H1 (cell line): Measurements from ENCODE around the gene ZFAND6. TPM values are rescaled to one million over a fixed set of nuclear protein-coding genes. Genes with fewer than 3 reads are reported as not detected.

Experiments
- CTCF ChIA-PET: fragments of 300-600 bp; sonication (Branson Sonifier 250); formaldehyde crosslinking; loops from one replicate; lab custom pipeline; 2021; ENCODE audit not compliant: partially characterized antibody; lab: Charles Lee
- POLR2A ChIA-PET: fragments of 300-600 bp; sonication (Branson Sonifier 250); formaldehyde crosslinking; loops from one replicate; lab custom pipeline; 2021; ENCODE audit warnings: inconsistent platforms; ENCODE audit not compliant: partially characterized antibody; lab: Charles Lee
- DNase-seq, 2 experiments: peaks; one replicate each; pipeline versions ENCODE4 v3.0.0 to v3.0.0-alpha.2; 2010 to 2022; ENCODE audit warnings: low spot score in 2 of 2, low read depth in 1 of 2, mixed read lengths in 1 of 2
- FAIRE-seq: peaks from 2 replicates; lab custom pipeline; 2011; peaks lifted over from hg19 to GRCh38; lab: Jason Lieb, UNC
- H2AFZ ChIP-seq: 2 replicates; pipeline ENCODE4 v1.8.1; 2012; ENCODE audit warnings: low read length, inconsistent platforms
- H2AK5ac ChIP-seq: 2 replicates; pipeline ENCODE4 v1.6.1; 2013; ENCODE audit warnings: low read depth, low read length
- H2BK120ac ChIP-seq: replicated peaks from 2 replicates; pipeline ENCODE3; 2013; ENCODE audit warnings: low read depth, low read length, inconsistent platforms
- H2BK12ac ChIP-seq: 2 replicates; pipeline ENCODE4 v1.6.1; 2013; ENCODE audit warnings: low read depth, low read length
- H2BK15ac ChIP-seq: 2 replicates; pipeline ENCODE4 v1.6.1; 2013; ENCODE audit warnings: low read length
- H2BK20ac ChIP-seq: 2 replicates; pipeline ENCODE4 v1.6.1; 2013; ENCODE audit warnings: low read length
- H2BK5ac ChIP-seq: 2 replicates; pipeline ENCODE4 v1.6.1; 2013; ENCODE audit warnings: low read depth, low read length
- H3K14ac ChIP-seq: 2 replicates; pipeline ENCODE4 v1.6.1; 2013; ENCODE audit warnings: inconsistent platforms; ENCODE audit not compliant: insufficient read length
- H3K18ac ChIP-seq: 2 replicates; pipeline ENCODE4 v1.6.1; 2013; ENCODE audit warnings: low read length; ENCODE audit errors: extremely low read depth
- H3K23ac ChIP-seq: 2 replicates; pipeline ENCODE4 v1.6.1; 2013; ENCODE audit warnings: inconsistent platforms; ENCODE audit not compliant: insufficient read length
- H3K23me2 ChIP-seq: 2 replicates; pipeline ENCODE4 v1.6.1; 2013; ENCODE audit warnings: low read depth, low read length
- H3K27ac ChIP-seq: 2 replicates; pipeline ENCODE4 v1.6.1; 2011; ENCODE audit warnings: low read depth, low read length, inconsistent platforms
- H3K27me3 ChIP-seq, 4 experiments: replicated peaks in 1 of 4; 1 replicate in 1 of 4; 2 replicates in 3 of 4; pipeline versions ENCODE4 v1.6.1 to v1.8.1; 2011 to 2013; ENCODE audit warnings: low read length in 3 of 4, mild to moderate bottlenecking in 3 of 4, inconsistent platforms in 2 of 4, mixed read lengths in 2 of 4, moderate library complexity in 1 of 4; ENCODE audit not compliant: control insufficient read depth in 3 of 4, insufficient read depth in 3 of 4; ENCODE audit errors: extremely low read depth in 1 of 4
- H3K36me3 ChIP-seq, 4 experiments: 2 replicates each; pipeline versions ENCODE4 v1.6.1 to v1.8.1; 2011 to 2013; ENCODE audit warnings: mild to moderate bottlenecking in 4 of 4, low read length in 3 of 4, moderate library complexity in 2 of 4, control low read depth in 1 of 4, inconsistent platforms in 1 of 4; ENCODE audit not compliant: insufficient read depth in 4 of 4, control insufficient read depth in 2 of 4
- H3K4ac ChIP-seq: replicated peaks from 2 replicates; pipeline ENCODE3; 2013; ENCODE audit warnings: low read length, low read depth, mixed read lengths, inconsistent platforms; ENCODE audit not compliant: insufficient read length
- H3K4me1 ChIP-seq, 4 experiments: replicated peaks in 1 of 4; 1 replicate in 1 of 4; 2 replicates in 3 of 4; pipeline versions ENCODE4 v1.6.1 to v1.8.1; 2011 to 2013; ENCODE audit warnings: low read length in 3 of 4, inconsistent platforms in 2 of 4, mixed read lengths in 1 of 4; ENCODE audit not compliant: insufficient read depth in 4 of 4, control insufficient read depth in 3 of 4
- H3K4me2 ChIP-seq, 2 experiments: 2 replicates each; pipeline versions ENCODE4 v1.6.1 to v1.8.1; 2011 to 2013; ENCODE audit warnings: low read depth in 2 of 2, low read length in 2 of 2, control low read depth in 1 of 2, inconsistent platforms in 1 of 2, mild to moderate bottlenecking in 1 of 2; ENCODE audit not compliant: insufficient read depth in 1 of 2
- H3K4me3 ChIP-seq, 4 experiments: fragments of 200-600, 300-600 bp in 1 of 4; sonication (generic), shearing (Covaris generic), sonication (Bioruptor Twin) in 1 of 4; 2 replicates each; pipeline versions ENCODE4 v1.5.1 to v1.8.1; 2011 to 2016; ENCODE audit warnings: low read length in 4 of 4, low read depth in 3 of 4, control low read depth in 2 of 4, inconsistent platforms in 2 of 4, mild to moderate bottlenecking in 2 of 4, mixed read lengths in 1 of 4, moderate library complexity in 1 of 4; ENCODE audit not compliant: insufficient read depth in 2 of 4; ENCODE audit errors: extremely low read depth in 1 of 4
- H3K56ac ChIP-seq: replicated peaks from 2 replicates; pipeline ENCODE3; 2013; ENCODE audit warnings: low read depth, mild to moderate bottlenecking, mixed read lengths, low read length, inconsistent platforms; ENCODE audit not compliant: insufficient read length
- H3K79me1 ChIP-seq: 2 replicates; pipeline ENCODE4 v1.6.1; 2013; ENCODE audit warnings: low read depth, low read length, control low read depth
- H3K79me2 ChIP-seq, 2 experiments: 2 replicates each; pipeline versions ENCODE4 v1.6.1 to v1.8.1; 2012 to 2013; ENCODE audit warnings: low read length in 2 of 2, mild to moderate bottlenecking in 2 of 2, inconsistent platforms in 1 of 2; ENCODE audit not compliant: insufficient read depth in 2 of 2, control insufficient read depth in 1 of 2
- H3K9ac ChIP-seq, 4 experiments: replicated peaks in 1 of 4; 1 replicate in 1 of 4; 2 replicates in 3 of 4; pipeline versions ENCODE4 v1.6.1 to v1.8.1; 2011 to 2013; ENCODE audit warnings: low read depth in 3 of 4, low read length in 3 of 4, control low read depth in 2 of 4, mild to moderate bottlenecking in 2 of 4, moderate library complexity in 2 of 4, inconsistent platforms in 1 of 4; ENCODE audit errors: extremely low read depth in 1 of 4
- H3K9me3 ChIP-seq, 2 experiments: 2 replicates each; pipeline versions ENCODE4 v1.6.1 to v1.8.1; 2012 to 2013; ENCODE audit warnings: mild to moderate bottlenecking in 2 of 2, moderate library complexity in 2 of 2, control low read depth in 1 of 2, inconsistent platforms in 1 of 2, low read depth in 1 of 2, low read length in 1 of 2, mixed read lengths in 1 of 2; ENCODE audit not compliant: insufficient read depth in 2 of 2
- H4K20me1 ChIP-seq, 2 experiments: replicated peaks in 1 of 2; 2 replicates each; pipeline versions ENCODE3 to v1.8.1; 2011 to 2013; ENCODE audit warnings: inconsistent platforms in 2 of 2, low read length in 2 of 2, mild to moderate bottlenecking in 1 of 2; ENCODE audit not compliant: insufficient read depth in 2 of 2, control insufficient read depth in 1 of 2
- H4K5ac ChIP-seq: 2 replicates; pipeline ENCODE4 v1.6.1; 2013; ENCODE audit warnings: low read length, low read depth, mixed read lengths, inconsistent platforms; ENCODE audit not compliant: insufficient read length
- H4K8ac ChIP-seq: 2 replicates; pipeline ENCODE4 v1.8.0; 2013; ENCODE audit warnings: mild to moderate bottlenecking, moderate library complexity, low read length, inconsistent platforms; ENCODE audit not compliant: insufficient read depth; ENCODE audit errors: extremely low read depth
- H4K91ac ChIP-seq: replicated peaks from 2 replicates; pipeline ENCODE3; 2013; ENCODE audit warnings: low read length, mixed read lengths, inconsistent platforms; ENCODE audit not compliant: insufficient read length
- CBX5 ChIP-seq: fragments of 300-800, 300-1000 bp; sonication (generic); IDR thresholded peaks from 2 replicates; pipeline ENCODE4 v1.7.1; 2016; ENCODE audit warnings: antibody characterized with exemption, low read length, low read depth
- CREB1 ChIP-seq: IDR thresholded peaks from 2 replicates; pipeline ENCODE4 v1.6.1; 2012; ENCODE audit warnings: inconsistent platforms
- CTBP2 ChIP-seq: IDR thresholded peaks from 2 replicates; pipeline ENCODE4 v1.7.0; 2011; ENCODE audit warnings: borderline replicate concordance, mild to moderate bottlenecking, moderate library complexity, mixed read lengths, low read length; ENCODE audit not compliant: insufficient read depth, insufficient read length
- PHF8 ChIP-seq: fragments of 200-600 bp; sonication (generic); conservative IDR thresholded peaks from 2 replicates; pipeline ENCODE4 v1.7.1; 2012; ENCODE audit warnings: low read depth, mild to moderate bottlenecking, inconsistent platforms, low read length, moderate library complexity
- WGBS, 2 experiments: shearing (Covaris generic) in 1 of 2; methylation state at CpG; one replicate each; pipeline versions ENCODE4 v1.1.6 to v1.1.7; 2013 to 2015; ENCODE audit warnings: low lambda C conversion rate in 2 of 2, mixed read lengths in 2 of 2, inconsistent platforms in 1 of 2, low coverage in 1 of 2, missing lambda C conversion rate in 1 of 2; ENCODE audit not compliant: insufficient replicate concordance in 2 of 2, insufficient coverage in 1 of 2, insufficient read length in 1 of 2; ENCODE audit errors: extremely low coverage in 1 of 2, missing lambda C conversion rate in 1 of 2; 5-methylcytosine and 5-hydroxymethylcytosine counted together
- polyA plus RNA-seq, 7 experiments: library from polyadenylated mRNA; depleted of rRNA in 3 of 7; stranded (reverse) in 5 of 7; unstranded in 2 of 7; fragments of >200 nt in 5 of 7; fragments of 200-250 nt in 2 of 7; gene quantifications; 1 replicate in 5 of 7; 2 replicates in 1 of 7; 4 replicates in 1 of 7; pipeline versions ENCODE4 v1.2.1 to v1.2.3, GENCODE V29; 2011 to 2013; ENCODE audit warnings: missing spikeins in 2 of 7, mixed read lengths in 2 of 7
- total RNA-seq: library from RNA; stranded (reverse); fragmentation: NEBNext Ultra II Directional; extraction: Animal tissue kit (Norgen Biotek cat#: 25700); gene quantifications from 2 replicates; pipeline ENCODE4 v1.2.1, GENCODE V29; 2021

The ZFAND6 gene
- total and polyA plus RNA-seq, 2 of the 8 experiments (the other 6 are each of a cell fraction or from before 2014, with no cell fraction given), result 136 to 237 TPM

DNA sequence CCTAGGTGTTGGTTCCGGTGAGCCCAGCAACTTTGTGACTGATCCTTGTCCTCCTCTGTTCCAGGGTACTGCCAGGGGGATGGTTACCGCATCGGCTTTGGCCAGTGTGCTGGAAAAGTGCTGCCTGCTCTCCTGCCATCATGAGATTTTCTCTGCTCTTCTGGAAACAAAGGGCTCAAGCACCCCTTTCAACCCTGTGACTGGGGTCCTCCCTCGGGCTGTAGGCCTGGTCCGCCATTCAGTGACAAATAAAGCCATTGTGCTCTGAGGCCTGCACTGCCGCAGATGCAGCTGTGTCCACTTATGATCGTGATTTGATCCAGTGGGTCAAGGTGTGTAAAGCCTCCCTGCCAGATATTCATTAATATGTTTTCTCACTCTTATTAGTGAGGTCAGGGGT, 126.6 kb downstream of the ZFAND6 start:
- Histone ChIP-seq H2BK5ac (no peak overlapping the region), H3K27me3 (no peaks in the 10 kb centered on the region), H2BK15ac (no peak overlapping the region), H3K23me2 (no peaks in the 10 kb centered on the region), H3K9ac (no peak overlapping the region), H3K56ac (no peak overlapping the region), H2BK12ac (no peak overlapping the region), H2BK120ac (no peak overlapping the region), H3K4me1 (no peaks in the 10 kb centered on the region), H3K27ac (no peak overlapping the region), H3K36me3 (peaks cover 0 to 7% (median 2%) of the 10 kb centered on the region in 4 experiments; a peak in 3 of 8 replicates), H3K23ac (no peak overlapping the region), H3K79me2 (no peaks in the 10 kb centered on the region), H4K20me1 (no peaks in the 10 kb centered on the region), H4K5ac (no peak overlapping the region), H2BK20ac (no peak overlapping the region), H4K91ac (no peak overlapping the region), H3K4ac (no peak overlapping the region), H3K14ac (no peak overlapping the region), H2AFZ (no peak overlapping the region), H4K8ac (no peak overlapping the region), H3K4me2 (no peak overlapping the region), H3K79me1 (no peaks in the 10 kb centered on the region), H3K4me3 (no peak overlapping the region), H3K18ac (no peak overlapping the region), H2AK5ac (no peak overlapping the region), H3K9me3 (no peaks in the 10 kb centered on the region)
- FAIRE-seq, result no peak
- CTCF ChIA-PET, result no interaction called here
- TF ChIP-seq PHF8 (no peak), CTBP2 (no peak), CBX5 (no peak), CREB1 (no peak)
- WGBS, 2 experiments, result 96% methylated on average over 7 of the region's 7 CpGs; no CpG with 5 or more reads in 1 of the 2 experiments
- DNase-seq, result no peak
- POLR2A ChIA-PET, result no interaction called here
